DMS79 treated with DMSO at 0.1 percent for 48 hours (cell line): ENCODE data around the gene POU2F1.

Experiments used
- DNase-seq: peaks from one replicate; lab custom pipeline; 2025; lab: John Stamatoyannopoulos, UW

The POU2F1 gene

GRCh38 chr1:167220537-167221125 lies at the start of gene POU2F1:
Gene POU2F1 (plus strand): TSS chr1:167220886. CDS start chr1:167220898, 12 bp downstream.
- DNase-seq, result peak; percentile 99

GRCh38 chr1:167171286-167171929 lies 49.3 kb upstream of the POU2F1 start:
- DNase-seq, result no peak

GRCh38 chr1:167173516-167174184 lies 47.0 kb upstream of the POU2F1 start:
- DNase-seq, result no peak

GRCh38 chr1:167175901-167176300 lies 44.8 kb upstream of the POU2F1 start:
- DNase-seq, result no peak

GRCh38 chr1:167178831-167179230 lies 41.9 kb upstream of the POU2F1 start:
- DNase-seq, result no peak

- DNase-seq, result no peak
These were observed 37.9 kb upstream of the POU2F1 start for GRCh38 chr1:167182571-167183320.

GRCh38 chr1:167184081-167184480 lies 36.6 kb upstream of the POU2F1 start:
- no peak for DNase-seq

GRCh38 chr1:167185062-167185461 lies 35.6 kb upstream of the POU2F1 start:
- no peak for DNase-seq

GRCh38 chr1:167185974-167186657 lies 34.6 kb upstream of the POU2F1 start:
- no peak for DNase-seq

GRCh38 chr1:167186771-167187170 lies 33.9 kb upstream of the POU2F1 start:
- DNase-seq, result no peak

- DNase-seq, result no peak
These were observed 29.9 kb upstream of the POU2F1 start for GRCh38 chr1:167190747-167191237.

GRCh38 chr1:167191958-167192357 lies 28.7 kb upstream of the POU2F1 start:
- DNase-seq, result no peak

- DNase-seq, result no peak
These were observed 26.5 kb upstream of the POU2F1 start for GRCh38 chr1:167194182-167194581.

GRCh38 chr1:167196166-167196565 lies 24.5 kb upstream of the POU2F1 start:
- no peak for DNase-seq

- no peak for DNase-seq
These were observed 23.4 kb upstream of the POU2F1 start for GRCh38 chr1:167197236-167197635.

GRCh38 chr1:167197692-167198091 lies 23.0 kb upstream of the POU2F1 start:
- no peak for DNase-seq

- DNase-seq, result no peak
These were observed 22.1 kb upstream of the POU2F1 start for GRCh38 chr1:167198518-167199133.

- DNase-seq, result no peak
These were observed 21.0 kb upstream of the POU2F1 start for GRCh38 chr1:167199656-167200055.

- DNase-seq, result no peak
These were observed 20.4 kb upstream of the POU2F1 start for GRCh38 chr1:167200272-167200671.

GRCh38 chr1:167200749-167201148 lies 19.9 kb upstream of the POU2F1 start:
- no peak for DNase-seq

GRCh38 chr1:167202049-167202448 lies 18.6 kb upstream of the POU2F1 start:
- DNase-seq, result no peak
